ENCODE data around the gene IFITM5. TPM values are rescaled to one million over a fixed set of nuclear protein-coding genes. Genes with fewer than 3 reads are reported as not detected.
A peak's percentile ranks its signal among the peaks of the same experiment; 100 is the strongest.

IFITM5 gene
- total RNA-seq, 1 donor from 2014 or later = not detected

DNA sequence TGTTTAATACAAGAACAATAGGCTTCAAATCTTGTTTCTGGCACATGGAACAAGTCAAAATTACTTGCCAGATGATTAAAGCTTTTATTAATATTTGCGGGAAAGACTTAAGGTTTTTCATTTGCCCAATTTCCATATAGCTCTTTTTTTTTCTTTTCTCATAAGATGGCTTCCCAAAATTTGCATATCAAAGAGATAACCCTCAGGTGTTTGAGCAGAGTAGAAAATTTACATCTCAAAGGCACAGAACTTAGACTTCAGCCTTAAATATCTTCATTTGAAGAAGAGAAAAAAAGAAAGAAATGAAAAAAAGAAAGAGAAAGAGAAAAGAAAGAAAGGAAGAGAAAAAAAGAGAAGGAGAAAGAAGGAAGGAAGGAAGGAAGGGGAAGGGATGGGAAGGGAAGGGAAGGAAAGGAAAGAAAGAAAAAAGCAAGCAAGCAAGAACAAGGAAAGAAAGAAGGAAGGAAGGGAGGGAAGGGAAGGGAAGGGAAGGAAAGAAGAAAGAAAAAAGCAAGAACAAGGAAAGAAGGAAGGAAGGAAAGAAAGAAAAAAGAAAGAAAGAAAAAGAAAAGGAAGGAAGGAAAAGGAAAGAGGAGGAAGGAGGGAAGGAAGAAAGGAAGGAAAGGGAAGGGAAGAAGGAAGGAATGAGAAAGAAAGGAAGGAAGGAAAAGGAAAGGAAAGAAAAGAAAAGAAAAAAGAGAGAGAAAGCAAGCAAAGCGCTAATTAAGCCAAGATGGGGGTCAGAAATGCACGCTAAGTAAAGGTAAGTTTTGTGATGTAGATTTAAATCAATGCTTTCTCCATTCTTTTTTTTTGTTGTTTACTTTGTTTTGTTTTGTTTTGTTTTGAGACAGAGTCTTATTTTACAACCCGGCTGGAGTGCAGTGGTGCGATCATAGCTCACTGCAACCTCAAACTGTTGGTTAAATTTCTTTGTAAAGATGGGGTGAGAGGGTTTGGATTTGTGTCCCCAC lies 41.5 kb upstream of the IFITM5 start:
- H3K9me3 Mint-ChIP-seq (ENCODE audit: low read depth) = no peaks in the 10 kb centered on the region
- H3K4me1 Mint-ChIP-seq (ENCODE audit: low read depth) = peaks cover 12% of the 10 kb centered on the region
- no peak for DNase-seq (ENCODE audit: low spot score)
- no peak overlapping the region for H3K4me3 Mint-ChIP-seq (ENCODE audit: unreplicated experiment)
- TF ChIP-seq, protein P1, sequence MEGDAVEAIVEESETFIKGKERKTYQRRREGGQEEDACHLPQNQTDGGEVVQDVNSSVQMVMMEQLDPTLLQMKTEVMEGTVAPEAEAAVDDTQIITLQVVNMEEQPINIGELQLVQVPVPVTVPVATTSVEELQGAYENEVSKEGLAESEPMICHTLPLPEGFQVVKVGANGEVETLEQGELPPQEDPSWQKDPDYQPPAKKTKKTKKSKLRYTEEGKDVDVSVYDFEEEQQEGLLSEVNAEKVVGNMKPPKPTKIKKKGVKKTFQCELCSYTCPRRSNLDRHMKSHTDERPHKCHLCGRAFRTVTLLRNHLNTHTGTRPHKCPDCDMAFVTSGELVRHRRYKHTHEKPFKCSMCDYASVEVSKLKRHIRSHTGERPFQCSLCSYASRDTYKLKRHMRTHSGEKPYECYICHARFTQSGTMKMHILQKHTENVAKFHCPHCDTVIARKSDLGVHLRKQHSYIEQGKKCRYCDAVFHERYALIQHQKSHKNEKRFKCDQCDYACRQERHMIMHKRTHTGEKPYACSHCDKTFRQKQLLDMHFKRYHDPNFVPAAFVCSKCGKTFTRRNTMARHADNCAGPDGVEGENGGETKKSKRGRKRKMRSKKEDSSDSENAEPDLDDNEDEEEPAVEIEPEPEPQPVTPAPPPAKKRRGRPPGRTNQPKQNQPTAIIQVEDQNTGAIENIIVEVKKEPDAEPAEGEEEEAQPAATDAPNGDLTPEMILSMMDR (IDR thresholded peaks at IDR 0.05) = no peak
- H3K36me3 Mint-ChIP-seq (ENCODE audit: low read depth) = no peaks in the 10 kb centered on the region
- no peaks in the 10 kb centered on the region for H3K27me3 Mint-ChIP-seq (ENCODE audit: low read depth)
- no peak overlapping the region for H3K27ac Mint-ChIP-seq (ENCODE audit: unreplicated experiment)

DNA sequence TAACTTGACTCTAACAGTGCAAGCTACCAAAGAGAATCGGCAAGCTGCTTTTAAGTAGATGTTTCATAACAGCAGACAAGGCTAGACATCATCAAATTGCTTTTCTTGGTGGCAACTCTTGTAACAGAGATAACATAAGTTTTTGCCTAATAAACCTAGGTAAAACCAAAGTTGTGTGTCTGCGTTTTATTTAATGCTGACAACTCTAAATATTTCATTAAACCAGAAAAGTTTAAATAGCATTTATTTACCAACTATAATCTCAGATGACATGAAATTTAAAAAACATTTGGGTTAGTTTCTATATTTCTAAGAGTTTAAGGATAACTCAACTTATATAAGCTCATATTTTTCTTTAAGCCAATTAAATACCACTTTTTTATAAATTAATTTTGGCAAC lies 40.6 kb upstream of the IFITM5 start:
- TF ChIP-seq, protein P1 (IDR thresholded peaks at IDR 0.05) = no peak
- Mint-ChIP-seq H3K36me3 (ENCODE audit: low read depth) (no peaks in the 10 kb centered on the region), H3K27me3 (ENCODE audit: low read depth) (no peaks in the 10 kb centered on the region), H3K27ac (ENCODE audit: unreplicated experiment) (no peak overlapping the region), H3K9me3 (ENCODE audit: low read depth) (no peaks in the 10 kb centered on the region), H3K4me3 (ENCODE audit: unreplicated experiment) (no peak overlapping the region), H3K4me1 (ENCODE audit: low read depth) (peaks cover 18% of the 10 kb centered on the region)
- DNase-seq (ENCODE audit: low spot score) = no peak

DNA sequence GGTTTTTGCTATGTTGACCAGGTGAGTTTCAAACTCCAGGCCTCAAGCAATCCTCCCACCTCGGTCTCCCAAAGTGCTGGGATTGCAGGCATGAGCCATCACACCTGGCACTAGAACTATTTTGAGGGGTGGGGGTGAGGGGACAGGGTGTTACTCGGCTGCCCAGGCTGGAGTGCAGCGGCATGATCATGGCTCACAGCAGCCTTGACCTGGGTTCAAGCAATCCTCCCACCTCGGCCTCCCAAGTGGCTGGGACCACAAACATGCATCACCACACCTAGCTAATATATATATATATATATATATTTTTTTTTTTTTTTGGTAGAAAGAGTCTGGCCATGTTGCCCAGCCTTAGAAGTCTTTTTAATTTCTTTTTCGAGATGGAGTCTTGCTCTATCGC lies 38.4 kb upstream of the IFITM5 start:
- H3K4me3 Mint-ChIP-seq (ENCODE audit: unreplicated experiment) = no peak overlapping the region
- H3K9me3 Mint-ChIP-seq (ENCODE audit: low read depth) = no peaks in the 10 kb centered on the region
- no peaks in the 10 kb centered on the region for H3K36me3 Mint-ChIP-seq (ENCODE audit: low read depth)
- TF ChIP-seq, protein P1 (IDR thresholded peaks at IDR 0.05) = no peak
- no peaks in the 10 kb centered on the region for H3K27me3 Mint-ChIP-seq (ENCODE audit: low read depth)
- peak; percentile 35 for DNase-seq (ENCODE audit: low spot score)
- H3K4me1 Mint-ChIP-seq (ENCODE audit: low read depth) = peaks cover 22% of the 10 kb centered on the region
- no peak overlapping the region for H3K27ac Mint-ChIP-seq (ENCODE audit: unreplicated experiment)

DNA sequence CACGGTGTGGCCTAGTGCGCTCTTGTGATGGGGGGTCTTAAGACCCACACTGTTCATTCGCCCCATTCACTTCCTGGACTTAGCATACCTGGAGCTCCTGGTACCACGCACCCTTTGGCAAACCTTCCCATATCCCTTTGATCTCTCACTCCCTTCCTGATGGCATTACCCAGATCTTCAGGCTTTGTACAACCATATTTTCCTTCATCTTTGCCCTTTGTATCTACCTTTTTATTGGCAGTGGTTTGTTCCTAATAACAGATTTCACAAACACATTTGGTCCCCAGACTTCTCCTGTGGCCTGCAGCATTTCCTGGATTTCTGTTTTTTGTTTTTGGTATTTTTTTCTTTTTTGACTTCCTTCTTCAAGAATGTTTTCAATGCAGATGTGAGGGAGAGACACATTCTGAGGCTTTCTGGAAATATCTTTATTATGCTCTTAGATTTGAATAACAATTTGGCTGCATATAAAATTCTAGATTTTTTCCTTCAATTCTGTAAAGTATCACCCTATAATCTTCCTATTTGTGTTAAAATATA lies 37.4 kb upstream of the IFITM5 start:
- Mint-ChIP-seq H3K9me3 (ENCODE audit: low read depth) (no peaks in the 10 kb centered on the region), H3K36me3 (ENCODE audit: low read depth) (no peaks in the 10 kb centered on the region), H3K27me3 (ENCODE audit: low read depth) (no peaks in the 10 kb centered on the region), H3K4me1 (ENCODE audit: low read depth) (peaks cover 22% of the 10 kb centered on the region), H3K27ac (ENCODE audit: unreplicated experiment) (peak overlapping the region; percentile 39), H3K4me3 (ENCODE audit: unreplicated experiment) (no peak overlapping the region)
- DNase-seq (ENCODE audit: low spot score) = no peak
- TF ChIP-seq, protein P1 (IDR thresholded peaks at IDR 0.05) = no peak

DNA sequence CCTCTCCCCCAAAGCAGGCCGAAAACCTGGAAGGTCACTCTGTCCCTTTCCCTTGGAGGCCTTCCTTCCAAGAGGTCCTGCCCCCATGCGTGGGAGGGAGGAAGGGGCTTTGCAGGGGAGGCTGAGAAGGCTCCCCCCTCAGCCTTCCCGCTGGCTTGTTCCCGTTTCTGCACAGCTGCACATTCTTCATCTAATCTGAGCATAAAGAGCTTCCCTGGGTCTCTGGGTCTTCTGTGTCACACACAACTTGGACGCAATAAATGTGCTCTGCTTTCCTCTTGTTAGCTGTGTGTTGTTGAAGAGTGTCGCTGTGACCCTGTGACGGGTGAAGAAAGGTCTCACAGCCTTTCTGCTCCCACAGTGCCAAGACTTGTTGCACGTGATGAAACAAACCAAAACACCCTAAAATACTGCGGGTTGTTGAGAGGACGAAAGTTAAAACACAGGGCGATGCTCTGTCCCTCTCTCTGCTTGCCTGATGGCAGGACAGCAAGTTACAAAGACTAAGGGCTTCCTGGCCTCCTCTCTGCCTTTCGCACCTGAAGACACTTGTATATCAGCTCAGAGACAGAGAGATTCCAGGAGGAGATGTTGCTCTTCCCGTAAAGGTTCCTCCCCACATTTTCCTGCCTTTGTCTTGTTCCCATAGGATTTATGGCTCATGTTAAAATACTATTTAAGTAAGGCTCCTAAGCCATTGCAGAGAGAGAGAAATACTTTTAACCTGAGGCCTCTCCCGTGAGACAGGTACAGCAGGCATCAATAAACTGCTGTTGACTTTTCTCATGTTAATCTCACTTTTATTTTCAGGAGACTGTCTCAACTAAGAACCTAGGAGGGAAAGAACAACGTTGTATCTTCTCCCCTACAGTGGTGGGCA lies 36.7 kb upstream of the IFITM5 start:
- Mint-ChIP-seq H3K27ac (ENCODE audit: unreplicated experiment) (peak overlapping the region; percentile 66), H3K27me3 (ENCODE audit: low read depth) (no peaks in the 10 kb centered on the region), H3K4me3 (ENCODE audit: unreplicated experiment) (no peak overlapping the region), H3K9me3 (ENCODE audit: low read depth) (no peaks in the 10 kb centered on the region), H3K4me1 (ENCODE audit: low read depth) (peaks cover 22% of the 10 kb centered on the region), H3K36me3 (ENCODE audit: low read depth) (no peaks in the 10 kb centered on the region)
- TF ChIP-seq, protein P1 (IDR thresholded peaks at IDR 0.05) = no peak
- peak; percentile 19 for DNase-seq (ENCODE audit: low spot score)

Measured in chondrocyte (in vitro differentiated cells).